SU-DHL-6 (cell line): ENCODE results near the gene LYSMD4.

Source experiments
- H2AFZ ChIP-seq: fragments of 200-600 bp; sonication (generic); 2 replicates; pipeline ENCODE4 v1.6.1; 2014; ENCODE audit warnings: low read depth, mild to moderate bottlenecking, moderate library complexity, mixed read lengths, antibody characterized with exemption, low read length; ENCODE audit not compliant: severe bottlenecking
- H3F3A ChIP-seq: fragments of 200-600 bp; shearing (Covaris generic); 2 replicates; pipeline ENCODE4 v1.6.0; 2016; ENCODE audit warnings: antibody characterized with exemption, mild to moderate bottlenecking; ENCODE audit not compliant: insufficient read depth
- H3K27ac ChIP-seq: fragments of 200-600 bp; sonication (generic); 2 replicates; pipeline ENCODE4 v1.5.1; 2016; ENCODE audit warnings: low read depth, mild to moderate bottlenecking, low read length, moderate library complexity, mixed read lengths
- H3K27me3 ChIP-seq: fragments of 200-600 bp; sonication (generic), shearing (Covaris generic); 2 replicates; pipeline ENCODE4 v1.6.0; 2014; ENCODE audit warnings: mild to moderate bottlenecking, low read length
- H3K36me3 ChIP-seq: fragments of 200-600 bp; sonication (generic); 2 replicates; pipeline ENCODE4 v1.6.1; 2014; ENCODE audit warnings: mild to moderate bottlenecking, low read length, mixed read lengths
- H3K4me2 ChIP-seq: fragments of 300-600, 200-600 bp; shearing (Covaris generic), sonication (generic); 2 replicates; pipeline ENCODE4 v1.6.0; 2014; ENCODE audit warnings: low read length, low read depth, mild to moderate bottlenecking; ENCODE audit not compliant: poor library complexity, severe bottlenecking
- H3K4me3 ChIP-seq: fragments of 200-600 bp; sonication (generic); 2 replicates; pipeline ENCODE4 v1.5.1; 2014; ENCODE audit warnings: antibody characterized with exemption, low read length, mild to moderate bottlenecking, mixed read lengths; ENCODE audit not compliant: insufficient read depth, poor library complexity, severe bottlenecking
- H3K79me2 ChIP-seq: fragments of 200-600 bp; sonication (generic); 2 replicates; pipeline ENCODE4 v1.6.1; 2014; ENCODE audit warnings: mild to moderate bottlenecking, low read length, moderate library complexity; ENCODE audit not compliant: insufficient read depth
- H3K9ac ChIP-seq: fragments of 200-600 bp; sonication (generic); 2 replicates; pipeline ENCODE4 v1.7.0; 2014; ENCODE audit warnings: mild to moderate bottlenecking, low read length
- H3K9me2 ChIP-seq: fragments of 200-600 bp; sonication (generic); replicated peaks from 2 replicates; pipeline ENCODE4 v1.6.1; 2014; ENCODE audit warnings: low read length; ENCODE audit not compliant: insufficient read depth
- H3K9me3 ChIP-seq: fragments of 200-600 bp; sonication (generic); 2 replicates; pipeline ENCODE4 v1.6.1; 2014; ENCODE audit warnings: low read length, mixed read lengths; ENCODE audit not compliant: insufficient read depth
- H4K20me1 ChIP-seq: fragments of 200-600 bp; sonication (generic); 2 replicates; pipeline ENCODE4 v1.6.1; 2014; ENCODE audit warnings: low read depth, mild to moderate bottlenecking, antibody characterized with exemption, low read length, moderate library complexity, mixed read lengths
- EZH2phosphoT487 ChIP-seq: fragments of 200-600 bp; sonication (generic), shearing (Covaris generic); conservative IDR thresholded peaks from 2 replicates; pipeline ENCODE4 v1.6.1; 2018; ENCODE audit warnings: mild to moderate bottlenecking, antibody characterized with exemption, low read length, moderate library complexity, mixed read lengths
- TF ChIP-seq, protein P1 (sequence below): fragments of 200-600 bp; sonication (generic); IDR thresholded peaks from one replicate; pipeline ENCODE4 v1.5.1; 2017; ENCODE audit warnings: antibody characterized with exemption, mild to moderate bottlenecking, low read length, moderate library complexity; ENCODE audit not compliant: insufficient read depth, poor library complexity, severe bottlenecking

LYSMD4 gene

GRCh38 chr15:99745370-99746086 lies 12.3 kb upstream of the LYSMD4 start:
- Histone ChIP-seq H3K9ac (no peak overlapping the region), H3K27ac (no peak overlapping the region)
- no peak for TF ChIP-seq EZH2phosphoT487
- TF ChIP-seq, protein P1, sequence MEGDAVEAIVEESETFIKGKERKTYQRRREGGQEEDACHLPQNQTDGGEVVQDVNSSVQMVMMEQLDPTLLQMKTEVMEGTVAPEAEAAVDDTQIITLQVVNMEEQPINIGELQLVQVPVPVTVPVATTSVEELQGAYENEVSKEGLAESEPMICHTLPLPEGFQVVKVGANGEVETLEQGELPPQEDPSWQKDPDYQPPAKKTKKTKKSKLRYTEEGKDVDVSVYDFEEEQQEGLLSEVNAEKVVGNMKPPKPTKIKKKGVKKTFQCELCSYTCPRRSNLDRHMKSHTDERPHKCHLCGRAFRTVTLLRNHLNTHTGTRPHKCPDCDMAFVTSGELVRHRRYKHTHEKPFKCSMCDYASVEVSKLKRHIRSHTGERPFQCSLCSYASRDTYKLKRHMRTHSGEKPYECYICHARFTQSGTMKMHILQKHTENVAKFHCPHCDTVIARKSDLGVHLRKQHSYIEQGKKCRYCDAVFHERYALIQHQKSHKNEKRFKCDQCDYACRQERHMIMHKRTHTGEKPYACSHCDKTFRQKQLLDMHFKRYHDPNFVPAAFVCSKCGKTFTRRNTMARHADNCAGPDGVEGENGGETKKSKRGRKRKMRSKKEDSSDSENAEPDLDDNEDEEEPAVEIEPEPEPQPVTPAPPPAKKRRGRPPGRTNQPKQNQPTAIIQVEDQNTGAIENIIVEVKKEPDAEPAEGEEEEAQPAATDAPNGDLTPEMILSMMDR = no peak

GRCh38 chr15:99744142-99744541 lies 10.9 kb upstream of the LYSMD4 start:
- no peaks in the 10 kb centered on the region for H3K27me3 ChIP-seq
- no peaks in the 10 kb centered on the region for H4K20me1 ChIP-seq
- TF ChIP-seq, protein P1 = no peak
- TF ChIP-seq EZH2phosphoT487 = no peak
- H3K36me3 ChIP-seq = no peaks in the 10 kb centered on the region
- H3K9me3 ChIP-seq = no peaks in the 10 kb centered on the region
- H3F3A ChIP-seq = no peaks in the 10 kb centered on the region
- H3K9me2 ChIP-seq = no peaks in the 10 kb centered on the region
- H3K27ac ChIP-seq = no peak overlapping the region
- no peak overlapping the region for H3K4me3 ChIP-seq
- H3K9ac ChIP-seq = no peak overlapping the region
- no peak overlapping the region for H3K4me2 ChIP-seq
- no peaks in the 10 kb centered on the region for H3K79me2 ChIP-seq
- no peak overlapping the region for H2AFZ ChIP-seq

More at GRCh38 chr15:99745370-99746086, 12.3 kb upstream of the LYSMD4 start:
- Histone ChIP-seq H3K4me2 (no peak overlapping the region), H4K20me1 (no peaks in the 10 kb centered on the region), H3K27me3 (no peaks in the 10 kb centered on the region), H3K9me3 (no peaks in the 10 kb centered on the region), H2AFZ (no peak overlapping the region), H3K79me2 (no peaks in the 10 kb centered on the region), H3K36me3 (no peaks in the 10 kb centered on the region), H3F3A (no peaks in the 10 kb centered on the region), H3K4me3 (no peak overlapping the region), H3K9me2 (no peaks in the 10 kb centered on the region)

GRCh38 chr15:99741835-99742234 lies 8.6 kb upstream of the LYSMD4 start:
- no peak overlapping the region for H3K4me3 ChIP-seq
- H3K27me3 ChIP-seq = no peaks in the 10 kb centered on the region
- TF ChIP-seq, protein P1 = no peak
- no peak for TF ChIP-seq EZH2phosphoT487
- no peak overlapping the region for H3K9ac ChIP-seq
- H2AFZ ChIP-seq = no peak overlapping the region
- no peaks in the 10 kb centered on the region for H3K79me2 ChIP-seq
- no peaks in the 10 kb centered on the region for H3F3A ChIP-seq
- H4K20me1 ChIP-seq = no peaks in the 10 kb centered on the region
- no peaks in the 10 kb centered on the region for H3K36me3 ChIP-seq
- no peak overlapping the region for H3K4me2 ChIP-seq
- no peak overlapping the region for H3K27ac ChIP-seq
- no peaks in the 10 kb centered on the region for H3K9me2 ChIP-seq
- H3K9me3 ChIP-seq = no peaks in the 10 kb centered on the region
